K562 (cell line): ENCODE results near the gene PGM2. TPM values are rescaled to one million over a fixed set of nuclear protein-coding genes. Genes with fewer than 3 reads are reported as not detected.

ENCODE experiments used
- ATAC-seq: fragments of 200-7000 bp; cut with Tn5 transposase; 3 replicates; pipeline ENCODE4 v1.9.1; 2020; ENCODE audit warnings: moderate library complexity
- BruUV-seq: library from RNA; stranded (reverse); fragments of 400-500 nt; replicated peaks from 2 replicates; lab custom pipeline; 2021; lab: Mats Ljungman, UMichigan
- CTCF ChIA-PET: fragments of 300-600 bp; formaldehyde crosslinking; extraction: SDS; loops from one replicate; lab custom pipeline; 2021; ENCODE audit warnings: low intra/inter-chr PET ratio; lab: Yijun Ruan, JAX
- POLR2A ChIA-PET: fragments of 300-600, 350-650 bp; sonication (Branson Sonifier 250); formaldehyde crosslinking; extraction: SDS; loops from one replicate; lab custom pipeline; 2021; ENCODE audit warnings: antibody characterized with exemption, inconsistent platforms; lab: Yijun Ruan, JAX
- DNase-seq, 4 experiments: peaks; one replicate each; pipeline versions ENCODE4 v3.0.0 to v3.0.0-alpha.2; 2011 to 2018; ENCODE audit warnings: low spot score in 3 of 4, mixed read lengths in 3 of 4; ENCODE audit errors: extremely low read depth in 1 of 4
- FAIRE-seq: peaks from 2 replicates; lab custom pipeline; 2011; peaks lifted over from hg19 to GRCh38; lab: Jason Lieb, UNC
- H2AFZ ChIP-seq: 2 replicates; pipeline ENCODE4 v1.6.0; 2011; ENCODE audit warnings: low read depth, low read length, control low read depth, inconsistent platforms
- H3K27ac ChIP-seq: fragments of 200-600 bp; 3 replicates; pipeline ENCODE4 v1.8.0; 2011; ENCODE audit warnings: low read depth, mild to moderate bottlenecking, control low read depth, inconsistent platforms, low read length, moderate library complexity, mixed read lengths; ENCODE audit errors: extremely low read depth
- H3K27me3 ChIP-seq, 2 experiments: fragments of 300-600 bp in 1 of 2; 2 replicates in 1 of 2; 3 replicates in 1 of 2; pipeline versions ENCODE4 v1.6.0 to v1.8.0; 2011; ENCODE audit warnings: inconsistent platforms in 2 of 2, low read length in 2 of 2, mild to moderate bottlenecking in 1 of 2, mixed read lengths in 1 of 2, moderate library complexity in 1 of 2; ENCODE audit not compliant: control insufficient read depth in 2 of 2, insufficient read depth in 2 of 2
- H3K36me3 ChIP-seq: fragments of 300-600 bp; 3 replicates; pipeline ENCODE4 v1.8.0; 2011; ENCODE audit warnings: mild to moderate bottlenecking, low read length, inconsistent platforms; ENCODE audit not compliant: control insufficient read depth, insufficient read depth
- H3K4me1 ChIP-seq, 2 experiments: fragments of 200-600 bp in 1 of 2; replicated peaks in 1 of 2; 2 replicates in 1 of 2; 3 replicates in 1 of 2; pipeline versions ENCODE4 v1.5.1 to v1.8.0; 2011; ENCODE audit warnings: inconsistent platforms in 2 of 2, low read length in 2 of 2, mild to moderate bottlenecking in 1 of 2, mixed read lengths in 1 of 2, moderate library complexity in 1 of 2; ENCODE audit not compliant: control insufficient read depth in 2 of 2, insufficient read depth in 2 of 2
- H3K4me2 ChIP-seq: 2 replicates; pipeline ENCODE4 v1.6.1; 2011; ENCODE audit warnings: low read length, control low read depth, inconsistent platforms, mixed read lengths; ENCODE audit not compliant: insufficient read depth
- H3K4me3 ChIP-seq: fragments of 200-600 bp; sonication (generic), shearing (Covaris generic); 2 replicates; pipeline ENCODE4 v1.5.1; 2016; ENCODE audit warnings: control low read depth, inconsistent platforms
- H3K79me2 ChIP-seq: fragments of 200-600 bp; 3 replicates; pipeline ENCODE4 v1.8.0; 2011; ENCODE audit warnings: low read length, inconsistent platforms; ENCODE audit not compliant: control insufficient read depth, insufficient read depth
- H3K9ac ChIP-seq, 2 experiments: 2 replicates each; pipeline versions ENCODE4 v1.6.0 to v1.6.1; 2011; ENCODE audit warnings: low read depth in 2 of 2, low read length in 2 of 2, control low read depth in 1 of 2, inconsistent platforms in 1 of 2, mild to moderate bottlenecking in 1 of 2, mixed read lengths in 1 of 2; ENCODE audit not compliant: insufficient read depth in 1 of 2
- H3K9me1 ChIP-seq: one replicate; pipeline ENCODE4 v1.6.0; 2011; ENCODE audit warnings: inconsistent platforms, mild to moderate bottlenecking, low read length, moderate library complexity; ENCODE audit not compliant: control insufficient read depth, insufficient read depth
- H3K9me3 ChIP-seq: replicated peaks from 2 replicates; pipeline ENCODE4 v1.5.1; 2011; ENCODE audit warnings: low read depth, low read length, inconsistent platforms; ENCODE audit not compliant: control insufficient read depth, insufficient read depth
- H4K20me1 ChIP-seq: replicated peaks from 2 replicates; pipeline ENCODE4 v1.6.1; 2011; ENCODE audit warnings: low read length, inconsistent platforms, mixed read lengths; ENCODE audit not compliant: control insufficient read depth, insufficient read depth
- C11orf30 ChIP-seq: fragments of 450-650 bp; IDR thresholded peaks from 2 replicates; pipeline ENCODE4 v1.6.1; 2016; ENCODE audit warnings: low read depth, mild to moderate bottlenecking
- CCAR2 ChIP-seq: fragments of 200-400 bp; formaldehyde crosslinking; IDR thresholded peaks from 2 replicates; pipeline ENCODE4 v1.6.1; 2017; ENCODE audit warnings: mild to moderate bottlenecking, low read depth, low read length
- JUNB ChIP-seq: fragments of 450-650 bp; formaldehyde crosslinking; conservative IDR thresholded peaks from 2 replicates; pipeline ENCODE4 v1.4.0; 2020; ENCODE audit warnings: mild to moderate bottlenecking
- KLF6 ChIP-seq: fragments of 250-450 bp; sonication (Bioruptor Pico); IDR thresholded peaks from 2 replicates; pipeline ENCODE4 v1.4.0; 2020; ENCODE audit warnings: mild to moderate bottlenecking, moderate library complexity, borderline replicate concordance
- MAFF ChIP-seq: IDR thresholded peaks from 2 replicates; pipeline ENCODE4 v1.6.1; 2012; ENCODE audit warnings: low read length, improper control_type of control experiment
- SMAD3 ChIP-seq: fragments of 450-650 bp; formaldehyde crosslinking; conservative IDR thresholded peaks from 2 replicates; pipeline ENCODE4 v1.4.0; 2020; ENCODE audit warnings: mild to moderate bottlenecking
- SPI1 ChIP-seq: IDR thresholded peaks from 2 replicates; pipeline ENCODE4 v1.6.1; 2011; ENCODE audit warnings: low read depth, low read length, control low read depth, borderline replicate concordance
- TCF3 ChIP-seq: sonication (generic); formaldehyde crosslinking; IDR thresholded peaks from 2 replicates; pipeline ENCODE4 v1.4.0; 2020; ENCODE audit warnings: mild to moderate bottlenecking, missing genetic modification reagents
- ZNF316 ChIP-seq: fragments of 450-650 bp; IDR thresholded peaks from 2 replicates; pipeline ENCODE4 v1.6.1; 2016
- ZNF644 ChIP-seq: fragments of 200-800 bp; sonication (Bioruptor generic); IDR thresholded peaks from 2 replicates; pipeline ENCODE4 v1.6.1; 2016; ENCODE audit warnings: low read depth, missing genetic modification characterization, missing compliant biosample characterization
- WGBS: fragments of 100-300 bp; shearing (Covaris generic); methylation state at CpG from one replicate; pipeline ENCODE4 v1.1.6; 2016; ENCODE audit warnings: low coverage, mixed read lengths; ENCODE audit not compliant: insufficient coverage; ENCODE audit errors: missing lambda C conversion rate; 5-methylcytosine and 5-hydroxymethylcytosine counted together
- in situ Hi-C: fragments of 300-500 bp; cut with MboI; formaldehyde crosslinking; loops from 4 replicates; pipeline ENCODE4 v1.15.0; 2018; ENCODE audit warnings: inconsistent platforms, mixed read lengths
- intact Hi-C: fragments of 100-400 bp; cut with micrococcal nuclease; formaldehyde crosslinking; loops from 2 replicates; pipeline ENCODE4 v1.14.2; 2022
- polyA plus RNA-seq, 8 experiments: library from polyadenylated mRNA; depleted of rRNA in 4 of 8; stranded (reverse) in 5 of 8; unstranded in 3 of 8; fragments of >200 nt; fragmentation: Nextera tagmentation in 2 of 8; fragmentation: Illumina TruSeq in 1 of 8; extraction: Ambion mirVana in 2 of 8; extraction: Trizol in 1 of 8; gene quantifications; 2 replicates each; pipeline versions ENCODE4 v1.2.1 to v1.2.3, GENCODE V29; 2011 to 2014; ENCODE audit warnings: inconsistent platforms in 1 of 8, missing spikeins in 1 of 8
- total RNA-seq, 7 experiments: library from RNA; depleted of rRNA in 6 of 7; stranded (reverse); fragments of >200 nt in 6 of 7; fragmentation: Illumina TruSeq in 2 of 7; extraction: Trizol in 2 of 7; gene quantifications; 2 replicates each; pipeline versions ENCODE4 v1.2.1 to v1.2.3, GENCODE V29; 2011 to 2021; ENCODE audit warnings: low replicate concordance in 1 of 7
- TF ChIP-seq, protein P1 (sequence below), 3 experiments: fragments of 200-800 bp in 1 of 3; sonication (Bioruptor generic) in 1 of 3; sonication (generic) in 1 of 3; formaldehyde crosslinking in 1 of 3; IDR thresholded peaks; 2 replicates each; pipeline versions ENCODE4 v1.6.1 to v1.8.0; 2016 to 2022; ENCODE audit warnings: mild to moderate bottlenecking in 2 of 3, missing compliant biosample characterization in 2 of 3, missing genetic modification characterization in 2 of 3, missing genetic modification reagents in 1 of 3

Gene PGM2
- total and polyA plus RNA-seq, 9 of the 15 experiments (the other 6 are each of a cell fraction or from before 2014, with no cell fraction given), result 15.2 to 77.3 (median 51.4) TPM

DNA sequence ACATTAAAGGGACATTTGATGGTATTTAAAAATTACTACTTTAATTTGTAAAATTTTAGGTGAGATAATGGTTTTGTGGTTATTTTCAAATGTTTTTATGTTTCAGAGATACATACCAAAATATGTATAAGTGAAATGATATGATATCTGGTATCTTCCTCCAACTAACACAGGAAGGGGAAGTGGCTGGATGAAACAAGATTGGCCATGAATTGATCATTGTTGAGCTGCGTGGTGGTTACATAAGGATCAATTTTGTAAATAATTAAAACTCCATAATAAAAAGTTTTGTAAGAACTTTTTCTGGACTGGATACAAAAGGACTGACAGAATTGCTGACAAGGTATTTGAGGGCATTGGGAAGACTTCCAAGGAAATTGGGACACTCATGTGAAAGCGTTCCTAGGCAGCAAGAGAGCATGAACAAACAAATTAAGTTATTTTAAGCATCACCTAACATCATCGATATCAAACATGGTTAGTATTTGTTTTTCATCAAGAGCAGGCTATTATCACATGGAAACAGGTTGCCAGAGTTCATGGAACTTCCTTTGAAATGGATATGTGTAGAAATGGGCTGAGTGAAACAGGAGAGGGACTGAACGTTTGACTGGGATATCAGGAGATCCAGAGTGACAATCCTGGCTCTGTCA, 4.4 kb upstream of the PGM2 start:
- Histone ChIP-seq H3K27me3 (peaks cover 0 to 5% of the 10 kb centered on the region in 2 experiments; a peak in 1 of 5 replicates), H3K9ac (no peak overlapping the region), H3K4me2 (no peak overlapping the region), H3K9me3 (no peaks in the 10 kb centered on the region), H2AFZ (peak overlapping the region; percentile 18), H3K36me3 (no peaks in the 10 kb centered on the region), H3K4me3 (no peak overlapping the region), H3K9me1 (no peaks in the 10 kb centered on the region), H3K79me2 (peaks cover 4% of the 10 kb centered on the region), H3K27ac (no peak overlapping the region), H3K4me1 (peaks cover 0 to 13% of the 10 kb centered on the region in 2 experiments; a peak in 3 of 5 replicates), H4K20me1 (no peaks in the 10 kb centered on the region)
- WGBS, result 19% methylated on average over 4 of the region's 4 CpGs
- DNase-seq (no peak), FAIRE-seq (no peak), ATAC-seq (no peak)
- no TSS peak for BruUV-seq
- ChIA-PET CTCF (no interaction called here), POLR2A (no interaction called here)
- TF ChIP-seq SPI1, result peak; percentile 71; the same call in 1 of the 2 replicates
- TF ChIP-seq, protein P1, sequence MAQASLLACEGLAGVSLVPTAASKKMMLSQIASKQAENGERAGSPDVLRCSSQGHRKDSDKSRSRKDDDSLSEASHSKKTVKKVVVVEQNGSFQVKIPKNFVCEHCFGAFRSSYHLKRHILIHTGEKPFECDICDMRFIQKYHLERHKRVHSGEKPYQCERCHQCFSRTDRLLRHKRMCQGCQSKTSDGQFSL (CRISPR knock-in tag; IDR thresholded peaks at IDR 0.05), result no peak
- TF ChIP-seq, protein P1 (tag; IDR thresholded peaks at IDR 0.05), result no peak
- no peak for TF ChIP-seq ZNF644 (tag)
- no peak for TF ChIP-seq JUNB
- no peak for TF ChIP-seq CCAR2
- peak; percentile 57; the same call in 1 of the 2 replicates for TF ChIP-seq ZNF316
- peak; percentile 22; the same call in 1 of the 2 replicates for TF ChIP-seq C11orf30
- peak; percentile 6; the same call in 1 of the 2 replicates for TF ChIP-seq TCF3 (CRISPR knock-in tag)
- no peak for TF ChIP-seq SMAD3 (CRISPR knock-in tag)
- no peak for TF ChIP-seq KLF6
- TF ChIP-seq MAFF, result 0 out of 2 replicates have a peak, but pooled peaks have one; percentile 24
- intact Hi-C loops (no loop called here), in situ Hi-C loops (no loop called here)
